ENCODE data around the gene DIP2C.

DNA sequence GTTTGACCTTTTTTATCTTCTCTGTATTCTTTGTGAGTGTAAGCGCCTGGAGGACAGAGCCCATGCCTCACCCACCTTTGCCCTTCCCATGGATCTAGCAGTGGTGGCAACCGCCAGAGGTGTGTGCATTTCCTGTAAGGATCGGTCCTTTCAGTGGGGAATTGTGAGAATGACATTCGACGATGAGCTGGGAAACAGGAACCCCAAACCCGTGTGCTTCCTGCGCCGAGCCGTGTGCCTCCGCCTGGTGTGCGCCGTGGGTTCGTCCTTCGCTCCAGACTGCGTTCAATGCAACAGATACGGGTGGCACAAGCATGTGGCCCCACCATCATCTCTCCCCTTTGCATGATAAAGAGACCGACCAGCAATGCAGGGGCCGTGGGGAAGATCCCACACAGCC is 1.7 kb upstream of the DIP2C start:
- TF ChIP-seq, protein P1, sequence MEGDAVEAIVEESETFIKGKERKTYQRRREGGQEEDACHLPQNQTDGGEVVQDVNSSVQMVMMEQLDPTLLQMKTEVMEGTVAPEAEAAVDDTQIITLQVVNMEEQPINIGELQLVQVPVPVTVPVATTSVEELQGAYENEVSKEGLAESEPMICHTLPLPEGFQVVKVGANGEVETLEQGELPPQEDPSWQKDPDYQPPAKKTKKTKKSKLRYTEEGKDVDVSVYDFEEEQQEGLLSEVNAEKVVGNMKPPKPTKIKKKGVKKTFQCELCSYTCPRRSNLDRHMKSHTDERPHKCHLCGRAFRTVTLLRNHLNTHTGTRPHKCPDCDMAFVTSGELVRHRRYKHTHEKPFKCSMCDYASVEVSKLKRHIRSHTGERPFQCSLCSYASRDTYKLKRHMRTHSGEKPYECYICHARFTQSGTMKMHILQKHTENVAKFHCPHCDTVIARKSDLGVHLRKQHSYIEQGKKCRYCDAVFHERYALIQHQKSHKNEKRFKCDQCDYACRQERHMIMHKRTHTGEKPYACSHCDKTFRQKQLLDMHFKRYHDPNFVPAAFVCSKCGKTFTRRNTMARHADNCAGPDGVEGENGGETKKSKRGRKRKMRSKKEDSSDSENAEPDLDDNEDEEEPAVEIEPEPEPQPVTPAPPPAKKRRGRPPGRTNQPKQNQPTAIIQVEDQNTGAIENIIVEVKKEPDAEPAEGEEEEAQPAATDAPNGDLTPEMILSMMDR (conservative IDR thresholded peaks at IDR 0.05), result no peak
- no peak for TF ChIP-seq ZFX (IDR thresholded peaks at IDR 0.05)
